Breast epithelium (tissue), 4 donors: ENCODE data around the gene CXCL14. TPM values are rescaled to one million over a fixed set of nuclear protein-coding genes. Genes with fewer than 3 reads are reported as not detected.

ENCODE experiments used
- DNase-seq, 2 donors: peaks; one replicate each; pipeline ENCODE4 v3.0.0-alpha.2; 2019; ENCODE audit warnings: low spot score in 2 of 2
- H3K27ac ChIP-seq, 2 donors: fragments of 200-600 bp; sonication (generic) in 1 of 2; one replicate each; pipeline ENCODE4 v1.5.1; 2016 to 2019; ENCODE audit warnings: mild to moderate bottlenecking in 1 of 2
- H3K27me3 ChIP-seq, 2 donors: fragments of 200-600 bp; sonication (generic) in 1 of 2; one replicate each; pipeline versions ENCODE4 v1.5.1 to v1.6.0; 2017 to 2019; ENCODE audit warnings: control low read depth in 1 of 2, mild to moderate bottlenecking in 1 of 2
- H3K36me3 ChIP-seq: fragments of 200-600 bp; one replicate; pipeline ENCODE4 v1.5.1; 2019
- H3K4me1 ChIP-seq, 2 donors: fragments of 200-600 bp; sonication (generic); one replicate each; pipeline ENCODE4 v1.5.1; 2016 to 2019; ENCODE audit warnings: control low read depth in 1 of 2
- H3K4me3 ChIP-seq, 3 donors: fragments of 200-600 bp; sonication (generic); 1 replicate in 2 of 3; 2 replicates in 1 of 3; pipeline ENCODE4 v1.5.1; 2016 to 2019; ENCODE audit warnings: mild to moderate bottlenecking in 3 of 3, moderate library complexity in 2 of 3
- H3K9me3 ChIP-seq, 2 donors: fragments of 200-600 bp; sonication (generic) in 1 of 2; one replicate each; pipeline ENCODE4 v1.5.1; 2016 to 2019; ENCODE audit warnings: control low read depth in 1 of 2
- POLR2A ChIP-seq: fragments of 450-650 bp; IDR thresholded peaks from one replicate; pipeline ENCODE4 v1.6.1; 2016; ENCODE audit warnings: antibody characterized with exemption, mild to moderate bottlenecking, moderate library complexity
- POLR2AphosphoS5 ChIP-seq, 3 donors: sonication (generic); formaldehyde crosslinking; IDR thresholded peaks; one replicate each; pipeline ENCODE4 v1.6.1; 2017; ENCODE audit warnings: antibody characterized with exemption in 3 of 3
- intact Hi-C: fragments of 100-400 bp; cut with DNase I; formaldehyde crosslinking; loops from one replicate; pipeline ENCODE4 v1.15.1; 2023; ENCODE audit warnings: low total_unique reads
- total RNA-seq, 3 donors: library from RNA; depleted of rRNA; stranded (reverse); fragments of >200 nt; gene quantifications; one replicate each; pipeline ENCODE4 v1.1.0, GENCODE V29; 2016
- TF ChIP-seq, protein P1 (sequence below), 3 donors: fragments of 450-650 bp; IDR thresholded peaks; one replicate each; pipeline ENCODE4 v1.5.1; 2016 to 2017; ENCODE audit warnings: antibody characterized with exemption in 3 of 3, mild to moderate bottlenecking in 3 of 3, moderate library complexity in 3 of 3

CXCL14 gene
- total RNA-seq, 3 donors from 2014 or later: 45.5 to 1,054 (median 46.9) TPM

GRCh38 chr5:135535820-135536801 lies 42.7 kb downstream of the CXCL14 start, which contains the start of gene NEUROG1:
NEUROG1 (minus strand) TSS chr5:135535964; CDS start chr5:135535690, 274 bp downstream.
- H3K27me3 ChIP-seq: peaks cover 6 to 79% of the 10 kb centered on the region in 2 donors
- DNase-seq: no peak
- TF ChIP-seq POLR2A (no peak), POLR2AphosphoS5 (IDR thresholded peaks at IDR 0.05) (no peak)
- TF ChIP-seq, protein P1, sequence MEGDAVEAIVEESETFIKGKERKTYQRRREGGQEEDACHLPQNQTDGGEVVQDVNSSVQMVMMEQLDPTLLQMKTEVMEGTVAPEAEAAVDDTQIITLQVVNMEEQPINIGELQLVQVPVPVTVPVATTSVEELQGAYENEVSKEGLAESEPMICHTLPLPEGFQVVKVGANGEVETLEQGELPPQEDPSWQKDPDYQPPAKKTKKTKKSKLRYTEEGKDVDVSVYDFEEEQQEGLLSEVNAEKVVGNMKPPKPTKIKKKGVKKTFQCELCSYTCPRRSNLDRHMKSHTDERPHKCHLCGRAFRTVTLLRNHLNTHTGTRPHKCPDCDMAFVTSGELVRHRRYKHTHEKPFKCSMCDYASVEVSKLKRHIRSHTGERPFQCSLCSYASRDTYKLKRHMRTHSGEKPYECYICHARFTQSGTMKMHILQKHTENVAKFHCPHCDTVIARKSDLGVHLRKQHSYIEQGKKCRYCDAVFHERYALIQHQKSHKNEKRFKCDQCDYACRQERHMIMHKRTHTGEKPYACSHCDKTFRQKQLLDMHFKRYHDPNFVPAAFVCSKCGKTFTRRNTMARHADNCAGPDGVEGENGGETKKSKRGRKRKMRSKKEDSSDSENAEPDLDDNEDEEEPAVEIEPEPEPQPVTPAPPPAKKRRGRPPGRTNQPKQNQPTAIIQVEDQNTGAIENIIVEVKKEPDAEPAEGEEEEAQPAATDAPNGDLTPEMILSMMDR (IDR thresholded peaks at IDR 0.05): no peak
- H3K36me3 ChIP-seq: no peaks in the 10 kb centered on the region
- peak within 1 kb of the TSS in 2 of 3 donors; percentile 39 to 55 for H3K4me3 ChIP-seq
- intact Hi-C loops: no loop called here
- H3K4me1 ChIP-seq: no peaks in the 10 kb centered on the region
- no peak within 1 kb of the TSS for H3K27ac ChIP-seq
- no peaks in the 10 kb centered on the region for H3K9me3 ChIP-seq

DNA sequence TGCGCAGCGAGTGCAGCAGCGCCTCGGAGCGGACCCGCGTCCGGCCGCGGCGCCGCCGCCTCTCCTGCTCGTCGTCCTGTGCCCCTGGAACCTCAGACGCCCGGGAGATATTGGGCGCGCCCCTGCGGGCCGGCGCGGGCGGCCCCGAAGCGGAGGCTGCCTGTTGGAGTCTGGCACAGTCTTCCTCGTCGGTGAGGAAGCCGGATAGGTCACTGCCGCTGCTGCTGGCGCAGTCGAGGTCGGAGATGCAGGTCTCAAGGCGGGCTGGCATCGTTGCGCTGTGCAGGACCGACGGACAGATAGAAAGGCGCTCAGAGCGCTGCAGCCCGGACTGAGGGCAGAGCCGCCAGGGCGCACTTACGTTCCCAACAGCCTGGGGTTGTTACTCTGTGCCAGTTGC lies 43.4 kb downstream of the CXCL14 start:
- TF ChIP-seq, protein P1 (IDR thresholded peaks at IDR 0.05): no peak
- TF ChIP-seq POLR2A: no peak
- no peak for TF ChIP-seq POLR2AphosphoS5 (IDR thresholded peaks at IDR 0.05)
- Histone ChIP-seq H3K27me3 (peaks cover 6 to 84% of the 10 kb centered on the region in 2 donors), H3K27ac (no peak overlapping the region), H3K4me1 (no peaks in the 10 kb centered on the region), H3K4me3 (peak overlapping the region in 2 of 3 donors; percentile 39 to 55), H3K36me3 (no peaks in the 10 kb centered on the region), H3K9me3 (no peaks in the 10 kb centered on the region)
- no peak for DNase-seq
- intact Hi-C loops: no loop called here

DNA sequence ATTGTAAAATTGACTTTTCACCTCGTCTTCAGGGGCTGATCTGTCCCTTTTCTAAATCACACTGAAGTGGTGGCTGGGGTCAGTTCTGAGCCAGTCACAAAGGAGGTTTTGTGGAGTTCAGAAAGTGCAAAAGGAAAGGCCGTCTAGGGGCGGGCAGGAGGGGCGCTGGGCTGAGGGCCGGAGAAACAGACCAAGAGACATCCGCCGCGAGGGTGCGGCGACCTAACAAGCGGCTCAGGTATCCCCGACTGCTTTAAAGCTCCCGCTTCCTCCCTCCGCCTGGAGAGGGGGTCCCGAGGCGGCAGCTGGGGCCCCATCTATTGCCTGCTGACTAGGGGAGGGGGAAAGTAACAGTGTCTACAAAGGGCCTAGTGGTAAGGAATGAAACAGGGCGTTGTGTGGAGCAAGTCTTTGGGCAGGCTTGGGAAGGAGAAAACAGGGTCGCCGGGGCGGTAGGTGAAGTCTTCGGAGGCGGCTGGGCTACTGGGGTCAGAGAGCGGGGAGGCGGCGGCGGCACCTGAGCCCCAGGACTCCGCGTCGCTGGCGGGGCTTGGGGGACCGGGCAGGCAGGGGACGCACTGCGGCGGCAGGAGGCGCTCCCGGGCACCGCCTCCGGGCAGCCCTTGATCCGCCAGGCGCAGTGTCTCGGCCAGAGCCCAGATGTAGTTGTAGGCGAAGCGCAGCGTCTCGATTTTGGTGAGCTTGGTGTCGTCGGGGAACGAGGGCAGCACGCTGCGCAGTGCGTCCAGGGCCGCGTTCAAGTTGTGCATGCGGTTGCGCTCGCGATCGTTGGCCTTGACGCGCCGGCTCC lies 44.0 kb downstream of the CXCL14 start:
- Histone ChIP-seq H3K4me1 (no peaks in the 10 kb centered on the region), H3K27ac (no peak overlapping the region), H3K9me3 (no peaks in the 10 kb centered on the region), H3K36me3 (no peaks in the 10 kb centered on the region), H3K4me3 (peak overlapping the region in 1 of 3 donors; percentile 55), H3K27me3 (peaks cover 6 to 81% of the 10 kb centered on the region in 2 donors)
- TF ChIP-seq, protein P1 (IDR thresholded peaks at IDR 0.05): no peak
- no peak for TF ChIP-seq POLR2A
- no peak for TF ChIP-seq POLR2AphosphoS5 (IDR thresholded peaks at IDR 0.05)
- no peak for DNase-seq
- intact Hi-C loops: no loop called here

GRCh38 chr5:135533794-135534193 lies 45.0 kb downstream of the CXCL14 start:
- Histone ChIP-seq H3K27me3 (peaks cover 6 to 72% of the 10 kb centered on the region in 2 donors), H3K4me1 (no peaks in the 10 kb centered on the region), H3K27ac (no peak overlapping the region), H3K4me3 (no peak overlapping the region), H3K36me3 (no peaks in the 10 kb centered on the region), H3K9me3 (no peaks in the 10 kb centered on the region)
- no peak for DNase-seq
- TF ChIP-seq, protein P1 (IDR thresholded peaks at IDR 0.05): no peak
- no peak for TF ChIP-seq POLR2AphosphoS5 (IDR thresholded peaks at IDR 0.05)
- intact Hi-C loops: no loop called here
